ENCODE measurements around the gene ZRANB1.

The ZRANB1 gene

DNA sequence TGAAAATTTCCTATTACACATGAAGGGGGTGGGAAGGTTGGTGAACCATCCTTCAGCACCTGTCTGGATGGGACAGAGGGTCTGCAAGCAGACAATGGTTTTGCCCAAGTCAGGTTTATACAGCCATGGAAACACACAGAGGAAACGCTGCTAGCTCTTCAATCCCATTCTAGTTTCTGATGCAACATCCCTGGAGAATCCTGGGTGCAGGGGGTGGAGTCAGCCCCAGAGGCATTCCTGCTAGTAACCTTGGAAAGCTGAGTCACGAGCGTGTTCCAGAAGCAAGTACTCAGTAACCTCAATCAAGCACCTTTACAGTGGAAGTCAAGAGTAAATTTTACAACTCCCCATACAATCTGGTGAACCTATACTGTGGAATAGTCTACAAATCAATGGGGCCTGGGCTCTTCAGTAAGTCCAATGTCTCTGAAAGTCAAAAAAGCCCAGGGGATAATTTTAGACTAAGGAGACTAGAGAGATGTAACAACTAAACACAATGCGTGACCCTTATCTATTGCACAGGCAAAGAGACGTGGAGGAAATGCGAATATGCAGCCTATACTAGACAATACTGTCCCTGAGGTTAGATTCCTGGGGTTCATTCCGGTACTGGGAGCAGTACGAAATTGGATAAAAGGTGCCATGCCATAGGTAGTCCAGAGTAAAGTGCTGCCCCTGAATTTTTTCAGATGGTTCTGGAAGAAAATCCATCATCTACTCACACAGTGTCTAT lies 95.4 kb downstream of the ZRANB1 start:
- no peak for DNase-seq (ENCODE audit: low read depth)

All from GM04503 (cell line).